ENCODE data around the gene CCR6. TPM values are rescaled to one million over a fixed set of nuclear protein-coding genes. Genes with fewer than 3 reads are reported as not detected.
"Not testable (repeated sequence)": the region's sequence is repeated elsewhere in the genome, so short reads cannot be mapped to it uniquely, and the experiment has no call there.

Gene CCR6
- under 1 TPM in 1 of 3 donors, not detected in 2; 0.11 TPM for polyA plus RNA-seq (ENCODE audit: insufficient read length in 3 of 3)
- long read RNA-seq, donor 1, result 0 reads
- long read RNA-seq, donor 2, result 0 reads
- long read RNA-seq, donor 3, result 0 reads
- long read RNA-seq, donor 4, result 0 reads
- long read RNA-seq, donor 5, result 0 reads
- long read RNA-seq, donor 6, result 0 reads
- long read RNA-seq, donor 7, result 0 reads
- long read RNA-seq, donor 8, result 0 reads
- long read RNA-seq, donor 9, result 0 reads
- long read RNA-seq, donor 10, result 0 reads
- long read RNA-seq, donor 11, result 0 reads
- long read RNA-seq, donor 12, result 0 reads
- long read RNA-seq, donor 13, result 0 reads
- long read RNA-seq, donor 14, result 0 reads
- long read RNA-seq, donor 15, result 0 reads
- long read RNA-seq, donor 16, result 0 reads

- DNase-seq (ENCODE audit: extremely low read depth in 1 of 11, low read depth in 9 of 11, low spot score in 4 of 11), result no peak
Measured at GRCh38 chr6:167122827-167123657, at the start of gene CCR6. CCR6 (plus strand) TSS chr6:167123096; CDS start chr6:167136135, 13,039 bp downstream.

GRCh38 chr6:167073679-167074274 lies 49.1 kb upstream of the CCR6 start:
- no peak for DNase-seq (ENCODE audit: extremely low read depth in 1 of 11, low read depth in 9 of 11, low spot score in 4 of 11)

GRCh38 chr6:167077241-167077932 lies 45.5 kb upstream of the CCR6 start:
- peak in 2 of 11 donors; percentile 13 to 14 for DNase-seq (ENCODE audit: extremely low read depth in 1 of 11, low read depth in 9 of 11, low spot score in 4 of 11)

GRCh38 chr6:167078745-167079144 lies 44.2 kb upstream of the CCR6 start:
- DNase-seq (ENCODE audit: extremely low read depth in 1 of 11, low read depth in 9 of 11, low spot score in 4 of 11), result no peak

GRCh38 chr6:167079853-167080297 lies 43.0 kb upstream of the CCR6 start:
- DNase-seq (ENCODE audit: extremely low read depth in 1 of 11, low read depth in 9 of 11, low spot score in 4 of 11), result no peak

GRCh38 chr6:167087857-167088354 lies 35.0 kb upstream of the CCR6 start:
- DNase-seq (ENCODE audit: extremely low read depth in 1 of 11, low read depth in 9 of 11, low spot score in 4 of 11), result no peak

GRCh38 chr6:167088741-167089140 lies 34.2 kb upstream of the CCR6 start:
- DNase-seq (ENCODE audit: extremely low read depth in 1 of 11, low read depth in 9 of 11, low spot score in 4 of 11), result not testable (repeated sequence)

GRCh38 chr6:167089243-167090142 lies 33.4 kb upstream of the CCR6 start:
- no peak for DNase-seq (ENCODE audit: extremely low read depth in 1 of 11, low read depth in 9 of 11, low spot score in 4 of 11)

GRCh38 chr6:167090171-167090570 lies 32.7 kb upstream of the CCR6 start:
- DNase-seq (ENCODE audit: extremely low read depth in 1 of 11, low read depth in 9 of 11, low spot score in 4 of 11), result no peak

- DNase-seq (ENCODE audit: extremely low read depth in 1 of 11, low read depth in 9 of 11, low spot score in 4 of 11), result no peak
Measured at GRCh38 chr6:167091026-167091804, 31.7 kb upstream of the CCR6 start.

GRCh38 chr6:167091805-167092107 lies 31.1 kb upstream of the CCR6 start:
- no peak for DNase-seq (ENCODE audit: extremely low read depth in 1 of 11, low read depth in 9 of 11, low spot score in 4 of 11)

- DNase-seq (ENCODE audit: extremely low read depth in 1 of 11, low read depth in 9 of 11, low spot score in 4 of 11), result no peak
Measured at GRCh38 chr6:167092672-167093339, 30.1 kb upstream of the CCR6 start.

GRCh38 chr6:167093406-167093921 lies 29.4 kb upstream of the CCR6 start:
- no peak for DNase-seq (ENCODE audit: extremely low read depth in 1 of 11, low read depth in 9 of 11, low spot score in 4 of 11)

- no peak for DNase-seq (ENCODE audit: extremely low read depth in 1 of 11, low read depth in 9 of 11, low spot score in 4 of 11)
Measured at GRCh38 chr6:167093922-167094432, 28.9 kb upstream of the CCR6 start.

- DNase-seq (ENCODE audit: extremely low read depth in 1 of 11, low read depth in 9 of 11, low spot score in 4 of 11), result no peak
Measured at GRCh38 chr6:167094436-167094819, 28.5 kb upstream of the CCR6 start.

- no peak for DNase-seq (ENCODE audit: extremely low read depth in 1 of 11, low read depth in 9 of 11, low spot score in 4 of 11)
Measured at GRCh38 chr6:167094820-167095637, 27.9 kb upstream of the CCR6 start.
